Muscle of arm (tissue), 12 donors: ENCODE data around the gene PPP6R3. TPM values are rescaled to one million over a fixed set of nuclear protein-coding genes. Genes with fewer than 3 reads are reported as not detected.

Experiments
- DNase-seq: peaks from one replicate; pipeline ENCODE4 v3.0.0-alpha.2; 2013
- polyA plus RNA-seq, 12 donors: library from polyadenylated mRNA; unstranded; fragments of 120-200 nt; gene quantifications; one replicate each; pipeline ENCODE4 v1.2.1, GENCODE V29; 2013; ENCODE audit not compliant: insufficient read length in 12 of 12

PPP6R3 gene
- polyA plus RNA-seq, 12 donors, result 49.0 to 96.1 (median 68.0) TPM; not detected in 1

DNA sequence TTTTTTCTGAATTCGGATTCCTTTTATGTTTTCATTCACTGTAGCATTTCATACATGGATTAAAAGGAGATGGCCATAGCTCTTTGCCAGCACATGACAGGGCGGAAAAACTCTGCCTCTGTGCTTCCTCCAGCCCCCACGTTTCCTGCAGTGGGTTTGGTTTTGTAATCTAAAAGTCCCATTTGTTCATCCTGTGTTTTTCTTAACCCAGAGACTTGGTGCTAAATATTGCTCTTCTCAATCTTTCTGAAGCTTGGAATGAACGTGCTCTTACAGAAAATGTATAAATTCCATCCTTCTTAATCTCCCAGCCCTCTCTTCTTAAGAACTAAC is 89.9 kb downstream of the PPP6R3 start:
- DNase-seq, result peak; percentile 38

DNA sequence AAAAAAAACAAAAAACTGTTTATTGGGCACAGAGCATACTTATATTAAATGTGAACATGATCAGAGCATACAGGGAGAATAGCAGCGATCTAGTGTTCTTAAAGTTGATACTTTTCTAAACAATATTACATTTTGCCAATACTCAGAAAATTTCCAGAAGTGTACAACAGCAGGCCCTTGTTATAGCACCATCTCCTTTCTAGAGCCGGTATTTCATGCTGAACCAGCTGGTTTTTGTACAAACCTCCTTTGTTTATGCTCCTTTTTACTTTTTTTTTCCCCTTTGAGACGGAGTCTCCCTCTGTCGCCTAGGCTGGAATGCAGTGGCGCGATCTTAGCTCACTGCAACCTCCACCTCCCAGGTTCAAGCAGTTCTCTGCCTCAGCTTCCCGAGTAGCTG is 90.7 kb downstream of the PPP6R3 start:
- no peak for DNase-seq

DNA sequence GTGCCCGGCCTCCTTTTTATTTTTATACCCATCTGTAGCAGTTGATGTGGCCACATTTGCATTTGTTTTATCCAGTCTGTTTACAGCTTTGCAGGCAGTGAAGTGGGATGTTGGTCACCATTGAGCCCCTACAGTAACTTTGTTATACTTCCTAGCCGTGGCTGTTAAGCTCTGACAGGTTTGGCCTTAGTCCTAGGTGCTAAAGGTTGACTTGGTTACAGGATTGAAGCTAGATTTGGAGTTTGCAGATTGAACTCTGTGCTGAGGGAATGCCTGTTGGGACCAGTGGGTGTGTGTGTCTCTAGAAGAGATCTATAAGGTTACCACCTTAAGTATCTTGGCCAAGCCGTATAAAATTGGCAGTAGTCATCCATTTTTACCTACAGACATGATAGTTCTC is 91.2 kb downstream of the PPP6R3 start:
- DNase-seq, result no peak

DNA sequence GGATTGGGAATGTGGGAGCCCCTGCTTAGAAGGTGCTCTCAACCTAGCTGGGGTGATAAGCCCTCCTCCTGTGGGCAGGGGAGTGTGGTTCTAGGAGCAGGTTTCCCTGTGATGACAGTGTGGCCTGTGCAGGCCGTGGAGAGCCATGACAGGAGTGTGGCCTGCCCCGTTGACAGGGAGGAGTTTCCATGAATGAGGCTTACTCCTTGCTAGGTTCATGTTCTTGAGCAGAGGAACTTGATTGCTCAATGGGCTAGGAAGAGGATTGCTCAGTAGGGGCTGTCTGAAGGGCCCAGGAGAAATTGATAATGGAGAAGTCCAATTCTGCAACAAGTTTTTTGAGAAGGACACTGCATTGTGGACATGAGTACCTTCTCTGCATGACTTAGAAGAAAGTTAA is 92.0 kb downstream of the PPP6R3 start:
- DNase-seq, result no peak

DNA sequence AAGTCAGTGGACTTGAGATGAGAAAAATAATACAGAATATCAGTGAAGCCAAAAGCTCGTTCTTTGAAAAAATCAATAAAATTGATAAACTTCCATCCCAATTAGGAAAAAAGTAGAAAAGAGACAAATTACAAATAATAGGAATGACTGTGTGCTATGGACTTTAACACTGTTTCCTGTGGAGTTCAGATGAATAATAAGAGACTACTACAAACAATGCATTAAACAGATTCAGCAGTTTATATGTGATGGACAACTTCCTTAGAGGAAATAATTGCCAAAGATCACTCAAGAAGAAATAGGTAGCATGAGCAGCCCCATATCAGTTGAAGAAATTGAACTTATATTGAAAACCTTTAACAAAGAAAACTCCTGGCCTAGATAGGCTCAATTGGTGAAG is 99.7 kb downstream of the PPP6R3 start:
- DNase-seq, result no peak

DNA sequence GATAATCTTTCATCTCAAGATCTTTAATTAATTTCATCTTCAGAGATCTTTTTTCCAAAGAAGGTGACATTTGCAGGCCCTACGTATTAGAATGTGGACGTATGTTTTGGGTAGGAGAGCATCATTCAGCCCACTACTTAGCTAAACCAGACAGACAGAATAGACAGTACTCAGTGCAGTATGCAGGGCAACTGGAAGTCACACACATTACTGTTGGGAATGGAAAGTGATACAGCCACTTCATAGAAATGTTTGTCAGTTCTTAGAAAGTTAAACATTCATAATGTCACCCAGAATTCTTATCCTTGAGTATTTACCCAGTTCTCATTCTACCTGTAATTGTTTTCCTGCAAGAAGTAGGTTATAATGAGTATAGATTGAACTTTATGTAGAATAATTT is 102.9 kb downstream of the PPP6R3 start:
- no peak for DNase-seq

DNA sequence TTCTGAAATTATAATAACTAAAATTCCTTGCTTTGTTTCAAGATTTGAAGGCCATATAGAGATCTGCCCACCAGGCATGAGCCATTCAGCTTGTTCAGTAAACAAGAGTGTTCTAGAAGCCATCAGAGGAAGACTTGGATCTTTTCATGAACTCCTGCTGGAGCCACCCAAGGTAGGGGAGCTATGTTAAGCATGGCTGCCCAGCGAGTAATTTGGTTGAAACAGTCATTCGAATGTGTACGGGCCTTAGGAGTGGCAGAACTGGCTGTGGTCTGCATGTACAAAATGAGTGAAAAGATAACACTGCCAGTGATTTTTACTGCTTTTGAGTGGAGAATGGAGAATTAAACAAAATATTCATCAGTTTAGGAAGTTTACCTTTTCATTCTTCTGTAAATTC is 103.7 kb downstream of the PPP6R3 start:
- DNase-seq, result no peak

DNA sequence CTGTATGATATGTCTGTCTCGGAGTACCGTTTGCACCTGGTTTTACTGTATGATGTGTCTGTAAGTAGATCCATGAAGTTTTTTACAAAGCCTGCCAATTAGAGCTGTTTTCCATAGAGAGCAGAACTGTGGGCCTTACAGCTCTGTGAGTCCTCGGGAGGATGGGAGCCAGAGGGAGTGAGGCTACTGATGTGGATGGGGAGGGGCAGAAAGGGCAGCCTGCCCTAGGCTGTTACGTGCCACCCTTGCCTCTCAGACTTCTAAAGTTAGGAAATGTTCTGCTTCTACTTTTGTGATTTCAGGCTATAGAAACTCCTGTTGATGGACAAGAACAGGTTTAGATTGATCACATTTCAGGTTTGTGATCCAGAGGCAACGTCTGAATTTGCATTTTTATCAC is 105.2 kb downstream of the PPP6R3 start:
- DNase-seq, result no peak

DNA sequence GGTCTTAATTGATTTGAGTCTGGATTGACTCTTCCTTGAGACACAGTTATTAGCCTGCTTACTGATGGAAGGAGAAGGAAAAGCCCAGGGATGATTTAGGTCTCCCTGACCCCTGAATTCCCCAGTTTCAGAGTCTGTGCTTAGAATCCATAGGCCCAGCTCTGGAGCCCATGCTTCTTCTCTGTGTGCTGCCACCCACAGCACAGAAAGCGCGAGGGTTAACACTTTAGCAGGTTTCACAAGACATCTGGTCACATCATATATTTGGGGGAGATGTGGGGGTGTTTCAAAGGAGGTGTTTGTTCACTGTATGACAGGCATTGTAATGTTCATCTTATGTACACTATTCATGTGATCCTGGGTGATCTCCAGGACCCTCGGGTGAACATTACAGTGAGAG is 107.0 kb downstream of the PPP6R3 start:
- DNase-seq, result no peak

DNA sequence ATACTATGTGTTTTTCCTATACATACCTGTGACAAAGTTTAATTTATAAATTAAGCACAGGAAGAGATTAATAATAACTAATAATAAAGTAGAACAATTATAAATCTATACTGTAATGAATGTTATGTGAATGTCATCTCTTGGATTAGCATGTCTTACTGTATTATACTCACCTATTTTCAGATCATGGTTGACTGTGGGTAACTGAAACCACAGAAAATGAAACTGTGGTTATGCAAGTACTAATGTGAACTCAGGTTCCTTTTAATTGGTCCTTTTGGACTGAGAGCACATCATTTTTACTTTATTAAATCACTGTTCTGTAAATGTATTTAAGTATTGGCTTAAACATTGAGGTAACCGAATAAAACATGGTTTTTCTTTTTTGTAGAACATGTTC is 108.8 kb downstream of the PPP6R3 start:
- no peak for DNase-seq

DNA sequence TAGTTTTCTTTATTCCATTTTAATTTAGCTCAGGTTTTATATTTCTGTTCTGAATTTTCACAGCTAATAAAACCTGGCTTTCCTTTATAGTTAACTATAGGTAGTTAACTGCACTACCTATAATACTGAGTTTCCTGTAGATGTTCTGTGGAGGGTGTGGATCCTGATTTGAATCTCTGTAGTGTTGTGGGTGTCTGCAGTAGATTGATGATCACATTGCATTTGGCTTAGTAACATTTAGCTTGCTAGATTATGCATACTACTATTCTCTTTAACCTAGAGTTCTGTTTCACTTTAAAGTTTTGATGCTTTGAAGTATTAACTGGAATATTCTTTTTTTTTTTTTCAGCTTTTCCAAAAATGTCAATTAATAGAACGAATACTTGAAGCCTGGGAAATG is 110.1 kb downstream of the PPP6R3 start:
- no peak for DNase-seq

DNA sequence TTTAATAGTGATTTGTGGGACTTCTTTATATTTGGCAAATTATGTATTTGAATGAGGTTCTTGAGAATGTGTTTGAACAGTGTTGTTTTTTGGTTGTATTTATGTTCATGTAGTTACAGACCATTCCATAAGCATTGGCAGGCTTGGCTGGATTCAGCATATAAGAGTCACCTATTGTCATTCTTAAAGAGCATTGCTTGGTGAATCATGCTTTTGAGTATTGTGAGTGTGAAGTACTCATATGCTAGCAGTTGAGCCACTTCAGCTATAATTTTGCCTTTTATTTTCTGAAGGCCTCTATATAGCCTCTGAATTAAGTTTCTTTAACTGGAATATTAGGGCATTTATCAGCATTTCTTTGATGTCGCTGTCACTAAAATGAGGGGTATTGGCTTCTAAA is 113.8 kb downstream of the PPP6R3 start:
- DNase-seq, result no peak

DNA sequence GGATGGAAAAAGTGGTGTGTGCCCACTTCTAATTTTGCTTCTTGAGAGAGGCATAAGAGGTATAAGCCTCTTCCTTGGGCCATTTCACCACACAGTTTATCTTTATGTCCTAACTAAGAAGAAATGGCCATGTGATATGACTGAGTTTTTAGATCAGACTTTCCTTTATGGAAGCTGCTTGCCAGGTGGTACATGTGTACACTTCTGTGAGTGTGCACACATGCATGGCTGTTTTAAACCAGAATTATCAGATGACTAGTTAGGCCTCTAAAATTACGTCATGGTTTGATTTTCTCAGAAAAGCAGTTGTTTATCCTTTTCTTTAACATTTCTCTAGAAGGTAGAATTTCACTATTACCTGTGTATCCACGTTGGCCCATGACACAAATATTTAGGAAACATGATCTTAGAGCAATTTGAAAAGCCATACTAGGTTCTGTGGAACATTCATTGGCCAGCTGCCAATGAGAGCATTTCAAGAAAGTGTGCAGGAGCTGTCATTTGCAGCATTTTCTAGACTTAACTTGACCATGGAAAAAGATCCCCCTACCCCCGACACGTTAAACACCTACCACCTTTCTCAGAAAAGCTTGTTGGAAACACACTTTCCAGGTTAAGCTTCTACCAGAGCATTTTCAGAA is 114.6 kb downstream of the PPP6R3 start:
- DNase-seq, result no peak

DNA sequence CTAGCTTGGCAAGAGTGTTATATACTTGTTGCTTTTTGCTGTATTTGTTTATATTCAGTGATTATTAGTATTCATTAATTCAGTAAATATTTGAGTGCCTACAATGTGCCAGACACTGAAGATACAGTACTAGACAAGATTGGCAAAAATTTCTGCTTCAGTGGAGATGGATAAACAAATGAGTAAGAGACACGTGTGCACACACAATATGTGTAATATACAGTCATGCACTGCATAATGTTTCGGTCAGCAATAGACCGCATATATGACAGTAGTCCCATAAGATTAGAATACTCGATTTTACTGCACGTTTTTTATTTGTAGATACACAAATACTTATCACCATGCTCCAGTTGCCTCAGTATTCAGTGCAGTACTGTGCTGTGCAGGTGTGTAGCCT is 118.9 kb downstream of the PPP6R3 start:
- DNase-seq, result no peak

DNA sequence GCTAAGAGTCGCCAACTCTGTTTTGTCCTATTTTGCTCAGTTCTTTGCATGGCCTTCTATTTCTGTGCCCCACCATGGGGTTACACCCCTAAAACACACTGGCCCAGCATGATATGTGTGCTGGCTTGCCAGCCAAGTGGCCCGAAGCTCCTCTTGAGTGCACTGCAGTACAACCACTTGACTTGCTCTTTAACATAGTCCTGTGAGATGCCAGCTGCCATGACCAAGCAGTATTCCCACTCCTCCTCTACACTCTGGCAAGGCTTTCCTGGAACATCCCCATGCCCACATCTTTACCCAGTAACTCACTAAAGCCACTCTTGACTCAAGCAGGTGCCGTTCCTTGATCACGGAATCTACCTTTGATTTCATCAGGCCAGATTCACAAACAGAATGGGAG is 120.9 kb downstream of the PPP6R3 start:
- DNase-seq, result no peak

DNA sequence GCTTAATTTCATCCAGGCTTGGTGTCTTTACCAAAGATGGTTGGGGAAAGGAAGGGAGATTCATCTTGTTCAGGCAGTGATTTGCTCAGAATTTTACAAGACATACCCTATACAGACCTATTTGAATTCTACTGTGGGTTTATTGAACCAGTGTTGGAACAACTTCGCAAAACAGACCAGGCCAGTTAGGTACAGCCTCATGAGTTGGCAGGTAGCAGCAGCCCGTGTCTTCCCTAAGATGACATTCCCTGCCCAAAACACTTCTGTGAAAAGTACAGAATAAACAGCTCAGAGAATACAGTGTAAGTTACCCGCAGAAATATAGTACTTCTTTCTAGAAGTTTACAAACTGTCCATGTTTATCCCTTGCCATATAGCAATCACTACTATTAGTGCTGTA is 121.3 kb downstream of the PPP6R3 start:
- DNase-seq, result no peak

DNA sequence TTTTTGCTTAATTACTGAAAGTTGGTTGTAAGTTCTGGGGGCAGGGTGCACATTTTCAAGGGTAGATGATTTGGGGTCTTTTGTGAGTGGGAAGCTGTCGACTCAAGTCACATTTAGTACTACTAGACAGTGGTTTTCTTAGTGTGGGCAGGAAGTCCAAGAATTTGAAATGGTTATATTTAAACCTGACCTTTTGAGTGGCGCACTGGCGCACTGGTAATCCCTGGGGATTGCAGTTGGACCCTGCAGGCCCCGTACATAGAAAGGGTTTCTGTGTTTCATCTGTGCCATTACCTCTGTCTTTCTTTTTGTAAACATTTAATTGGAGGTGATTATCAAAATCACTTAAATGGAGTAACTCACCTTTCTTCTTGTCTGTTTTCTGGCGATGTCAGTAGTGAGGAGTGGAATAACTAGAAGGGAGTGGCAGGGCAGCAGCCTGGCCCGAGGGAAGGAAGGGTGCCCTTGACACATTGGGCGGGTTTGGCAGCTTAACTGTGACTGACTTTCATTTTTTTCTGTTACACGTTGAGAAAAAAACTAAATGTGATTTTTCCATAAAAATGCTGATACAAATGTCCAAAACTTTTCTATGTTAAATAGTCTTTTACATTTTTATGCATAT is 122.0 kb downstream of the PPP6R3 start:
- DNase-seq, result no peak

DNA sequence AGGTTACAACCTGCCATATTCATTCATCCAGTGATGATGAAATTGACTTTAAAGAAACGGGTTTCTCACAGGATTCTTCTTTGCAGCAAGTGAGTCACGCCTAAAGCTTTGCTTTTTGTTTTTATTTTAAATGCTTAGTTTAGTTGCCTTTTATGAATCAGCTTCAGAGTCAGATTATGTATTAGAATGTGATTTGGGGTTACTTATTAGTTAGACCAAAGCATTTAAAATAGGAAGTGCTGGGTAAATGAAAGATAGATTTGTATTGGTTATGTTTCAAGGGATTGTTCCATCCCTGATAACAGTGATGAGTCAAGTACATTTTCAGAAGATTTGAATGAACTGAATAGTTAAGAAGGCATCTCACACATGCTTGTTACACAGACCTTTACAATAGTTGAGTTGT is 122.5 kb downstream of the PPP6R3 start:
- DNase-seq, result no peak

DNA sequence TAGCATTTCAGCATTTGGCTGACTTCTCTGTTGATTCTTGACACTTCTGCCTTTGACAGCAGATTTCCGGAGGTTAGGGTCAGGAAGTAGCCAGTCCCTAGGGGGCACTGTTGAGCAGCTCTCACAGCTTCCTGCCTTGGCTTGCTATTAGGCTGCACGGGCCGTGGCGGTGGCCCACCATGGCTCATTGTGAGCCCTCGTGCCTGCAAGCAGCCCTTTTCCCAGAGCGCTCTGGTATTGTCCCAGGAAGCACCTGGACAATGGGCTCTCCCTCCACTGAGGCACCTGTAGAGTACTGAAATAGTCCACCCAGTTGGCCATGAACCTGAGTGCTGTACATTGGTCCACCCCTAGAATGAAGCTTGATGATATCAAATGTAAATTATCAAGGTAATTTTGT is 123.5 kb downstream of the PPP6R3 start:
- peak; percentile 15 for DNase-seq

DNA sequence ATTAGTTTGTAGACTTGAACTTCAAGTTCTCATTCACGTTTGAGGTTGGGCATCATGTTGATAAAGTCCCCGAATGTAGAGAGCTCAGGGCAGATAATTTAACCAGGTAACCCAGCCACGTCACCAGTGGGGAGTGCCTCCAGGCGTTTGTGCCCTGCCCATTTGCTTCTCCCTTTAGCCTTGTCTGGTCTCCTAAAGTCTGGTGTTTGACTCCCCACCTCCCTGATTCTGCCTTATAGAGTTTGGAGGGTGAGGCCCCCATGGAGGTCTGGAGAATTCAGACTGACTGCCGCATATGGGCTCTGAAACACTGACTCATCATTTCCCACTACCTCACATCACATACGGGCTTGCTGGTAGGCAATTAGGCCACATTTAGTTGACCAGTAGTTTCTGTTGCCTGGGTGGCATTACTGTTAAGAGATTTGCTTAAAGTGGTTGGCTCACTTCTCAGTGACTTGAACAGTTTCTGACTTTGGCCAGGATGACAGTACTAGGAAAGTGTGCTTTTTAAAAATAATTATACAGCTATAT is 124.5 kb downstream of the PPP6R3 start:
- no peak for DNase-seq

DNA sequence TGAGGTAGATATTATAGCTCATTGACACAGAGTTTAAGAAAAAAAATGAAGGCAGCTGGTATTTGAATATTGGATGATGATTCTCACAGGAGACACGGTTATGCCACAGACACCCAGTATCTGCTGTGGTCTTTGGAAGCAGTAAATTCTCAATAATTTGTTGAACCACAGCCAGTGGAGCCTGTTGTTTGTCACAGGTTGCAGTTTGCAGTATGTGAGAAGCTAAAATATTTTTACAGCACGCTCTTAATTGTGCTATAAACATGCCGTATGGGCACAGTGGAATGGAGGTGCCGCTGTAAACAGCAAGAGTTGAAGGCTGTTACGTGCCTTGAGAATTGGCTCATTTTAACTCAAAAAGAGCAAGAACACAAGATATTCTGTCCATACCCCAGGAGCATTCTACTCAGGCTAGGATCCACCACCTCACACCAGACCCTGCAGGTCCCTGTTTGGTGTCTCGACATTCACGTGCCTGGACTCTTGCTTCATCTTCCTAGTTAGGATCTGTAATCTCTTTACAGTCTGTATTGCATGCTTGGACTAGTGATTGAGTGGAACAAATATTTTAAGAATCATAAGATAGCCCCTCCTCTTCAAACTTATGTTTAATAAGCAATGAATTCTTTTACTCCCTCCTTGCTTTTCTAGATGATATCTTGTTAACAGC is 129.1 kb downstream of the PPP6R3 start:
- no peak for DNase-seq

DNA sequence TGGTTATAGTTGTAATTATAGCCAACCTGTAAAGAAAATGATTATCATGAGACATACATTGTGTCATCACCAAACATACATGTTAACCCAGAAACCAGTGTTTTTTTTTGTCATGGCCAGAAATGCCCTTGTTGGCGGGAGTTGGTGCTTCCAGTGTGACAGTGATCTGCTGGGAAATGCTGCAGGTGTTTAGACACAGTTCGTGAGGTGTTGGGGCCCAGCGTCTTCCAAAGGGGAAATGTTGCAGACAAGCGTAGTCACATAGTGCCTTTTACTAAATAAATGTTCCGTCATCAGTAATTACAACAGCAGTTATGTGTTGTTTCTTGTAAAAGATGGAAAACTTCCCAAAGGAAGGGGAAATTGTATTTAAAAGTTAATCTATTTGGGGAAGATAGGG is 131.2 kb downstream of the PPP6R3 start:
- no peak for DNase-seq

DNA sequence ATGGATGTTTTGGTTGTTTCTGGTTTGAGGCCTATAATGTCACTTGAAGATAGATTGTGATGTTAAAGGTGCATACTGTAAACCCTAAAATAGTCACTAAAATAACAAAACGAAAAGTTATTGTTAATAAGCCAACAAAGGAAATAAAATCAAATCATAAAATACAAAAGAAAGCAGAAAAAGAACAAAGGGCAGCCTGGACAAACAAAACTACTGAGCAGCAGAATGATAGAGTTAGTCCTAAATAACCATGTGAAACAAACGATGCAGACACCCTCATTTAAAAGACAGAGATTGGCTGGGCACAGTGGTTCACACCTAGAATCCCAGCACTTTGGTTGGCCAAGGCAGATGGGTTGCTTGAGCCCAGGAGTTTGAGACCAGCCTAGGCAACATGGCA is 132.9 kb downstream of the PPP6R3 start:
- no peak for DNase-seq

DNA sequence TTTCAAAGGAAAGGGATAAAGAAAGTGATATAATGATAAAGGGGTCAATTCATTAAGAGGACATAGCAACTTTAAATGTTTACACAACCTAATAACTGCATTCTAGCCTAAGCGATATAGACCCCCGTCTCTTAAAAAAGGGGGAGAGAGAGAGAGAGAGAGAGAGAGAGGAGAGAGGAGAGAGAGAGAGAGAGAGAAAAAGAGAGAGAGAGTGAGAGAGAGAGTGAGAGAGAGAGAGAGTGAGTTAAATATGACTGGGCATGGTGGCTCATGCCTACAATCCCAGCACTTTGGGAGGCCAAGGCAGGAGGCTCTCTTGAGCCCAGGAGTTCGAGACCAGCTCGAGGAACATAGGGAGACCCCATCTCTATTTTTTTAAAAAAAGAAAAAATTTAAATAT is 133.6 kb downstream of the PPP6R3 start:
- no peak for DNase-seq
